ENCODE data around the gene WIPF3. TPM values are rescaled to one million over a fixed set of nuclear protein-coding genes. Genes with fewer than 3 reads are reported as not detected.

WIPF3 gene
- total and polyA plus RNA-seq, 2 donors from 2014 or later: 3.8 to 4.5 TPM

DNA sequence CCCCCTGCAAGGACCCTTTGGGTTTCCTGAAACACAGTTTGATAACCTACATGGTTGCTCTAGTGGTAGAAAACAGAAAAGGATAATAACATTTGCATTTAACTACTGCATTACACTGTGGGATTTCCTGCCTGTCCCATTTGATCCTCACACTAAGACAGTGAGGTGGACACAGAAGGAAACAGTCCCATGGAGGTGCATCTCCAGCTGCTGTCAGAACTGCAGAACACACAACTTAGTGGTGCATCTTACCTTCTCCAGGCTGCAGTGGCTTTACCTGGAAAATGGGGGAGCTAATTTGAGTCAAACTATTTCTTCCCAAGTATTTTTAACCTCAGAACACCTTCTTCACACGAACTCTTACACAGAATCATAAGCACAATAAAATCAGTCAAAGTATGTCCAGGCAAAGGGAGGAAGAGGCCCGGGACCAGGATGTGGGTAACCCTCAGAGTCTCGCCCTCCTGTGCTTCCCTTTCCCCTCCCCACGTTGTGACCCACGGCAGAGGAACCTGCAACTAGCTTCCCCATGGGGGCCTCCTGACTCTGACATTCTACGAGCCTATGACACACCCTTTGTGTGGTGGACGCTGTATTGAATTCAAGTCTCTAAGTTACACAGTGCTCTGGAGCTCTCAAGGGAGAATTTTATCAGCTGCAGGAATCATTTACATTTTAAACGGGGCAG is 149.6 kb downstream of the WIPF3 start:
- no peaks in the 10 kb centered on the region for H3K27me3 ChIP-seq (ENCODE audit: control insufficient read depth, insufficient read depth, low read length)
- peaks cover 0 to 2% (median 0%) of the 10 kb centered on the region in 3 donors for H3K36me3 ChIP-seq (ENCODE audit: control insufficient read depth in 2 of 3, insufficient read depth in 3 of 3, low read length in 3 of 3)
- intact Hi-C loops (cut with DNase I): no loop called here
- H3K27ac ChIP-seq (ENCODE audit: low read depth in 2 of 2, low read length in 2 of 2): no peak overlapping the region
- DNase-seq: no peak
- H3K4me1 ChIP-seq (ENCODE audit: control insufficient read depth in 2 of 3, insufficient read depth in 2 of 3, low read depth in 1 of 3, low read length in 3 of 3): no peaks in the 10 kb centered on the region
- H3K4me3 ChIP-seq (ENCODE audit: low read length in 3 of 3): no peak overlapping the region
- H3K9ac ChIP-seq (ENCODE audit: low read length in 3 of 3): no peak overlapping the region
- TF ChIP-seq, protein P1, sequence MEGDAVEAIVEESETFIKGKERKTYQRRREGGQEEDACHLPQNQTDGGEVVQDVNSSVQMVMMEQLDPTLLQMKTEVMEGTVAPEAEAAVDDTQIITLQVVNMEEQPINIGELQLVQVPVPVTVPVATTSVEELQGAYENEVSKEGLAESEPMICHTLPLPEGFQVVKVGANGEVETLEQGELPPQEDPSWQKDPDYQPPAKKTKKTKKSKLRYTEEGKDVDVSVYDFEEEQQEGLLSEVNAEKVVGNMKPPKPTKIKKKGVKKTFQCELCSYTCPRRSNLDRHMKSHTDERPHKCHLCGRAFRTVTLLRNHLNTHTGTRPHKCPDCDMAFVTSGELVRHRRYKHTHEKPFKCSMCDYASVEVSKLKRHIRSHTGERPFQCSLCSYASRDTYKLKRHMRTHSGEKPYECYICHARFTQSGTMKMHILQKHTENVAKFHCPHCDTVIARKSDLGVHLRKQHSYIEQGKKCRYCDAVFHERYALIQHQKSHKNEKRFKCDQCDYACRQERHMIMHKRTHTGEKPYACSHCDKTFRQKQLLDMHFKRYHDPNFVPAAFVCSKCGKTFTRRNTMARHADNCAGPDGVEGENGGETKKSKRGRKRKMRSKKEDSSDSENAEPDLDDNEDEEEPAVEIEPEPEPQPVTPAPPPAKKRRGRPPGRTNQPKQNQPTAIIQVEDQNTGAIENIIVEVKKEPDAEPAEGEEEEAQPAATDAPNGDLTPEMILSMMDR (IDR thresholded peaks at IDR 0.05; ENCODE audit: borderline replicate concordance, extremely low read depth, insufficient read depth): no peak
- H3K9me3 ChIP-seq (ENCODE audit: control insufficient read depth in 2 of 3, insufficient read depth in 1 of 3, low read length in 3 of 3): no peaks in the 10 kb centered on the region
- FAIRE-seq: no peak

GRCh38 chr7:29956487-29956836 is 150.2 kb downstream of the WIPF3 start:
- peaks cover 0 to 2% (median 0%) of the 10 kb centered on the region in 3 donors for H3K36me3 ChIP-seq (ENCODE audit: control insufficient read depth in 2 of 3, insufficient read depth in 3 of 3, low read length in 3 of 3)
- no peak overlapping the region for H3K27ac ChIP-seq (ENCODE audit: low read depth in 2 of 2, low read length in 2 of 2)
- H3K4me1 ChIP-seq (ENCODE audit: control insufficient read depth in 2 of 3, insufficient read depth in 2 of 3, low read depth in 1 of 3, low read length in 3 of 3): no peaks in the 10 kb centered on the region
- DNase-seq: no peak
- H3K4me3 ChIP-seq (ENCODE audit: low read length in 3 of 3): no peak overlapping the region
- TF ChIP-seq, protein P1 (IDR thresholded peaks at IDR 0.05; ENCODE audit: borderline replicate concordance, extremely low read depth, insufficient read depth): no peak
- H3K9ac ChIP-seq (ENCODE audit: low read length in 3 of 3): no peak overlapping the region
- H3K9me3 ChIP-seq (ENCODE audit: control insufficient read depth in 2 of 3, insufficient read depth in 1 of 3, low read length in 3 of 3): no peaks in the 10 kb centered on the region
- FAIRE-seq: no peak
- intact Hi-C loops (cut with DNase I): no loop called here
- no peaks in the 10 kb centered on the region for H3K27me3 ChIP-seq (ENCODE audit: control insufficient read depth, insufficient read depth, low read length)

GRCh38 chr7:29957521-29958310 is 151.4 kb downstream of the WIPF3 start:
- Histone ChIP-seq H3K36me3 (ENCODE audit: control insufficient read depth in 2 of 3, insufficient read depth in 3 of 3, low read length in 3 of 3) (peaks cover 0 to 1% (median 0%) of the 10 kb centered on the region in 3 donors), H3K9ac (ENCODE audit: low read length in 3 of 3) (no peak overlapping the region), H3K27ac (ENCODE audit: low read depth in 2 of 2, low read length in 2 of 2) (no peak overlapping the region), H3K4me3 (ENCODE audit: low read length in 3 of 3) (no peak overlapping the region), H3K9me3 (ENCODE audit: control insufficient read depth in 2 of 3, insufficient read depth in 1 of 3, low read length in 3 of 3) (no peaks in the 10 kb centered on the region), H3K4me1 (ENCODE audit: control insufficient read depth in 2 of 3, insufficient read depth in 2 of 3, low read depth in 1 of 3, low read length in 3 of 3) (no peaks in the 10 kb centered on the region), H3K27me3 (ENCODE audit: control insufficient read depth, insufficient read depth, low read length) (no peaks in the 10 kb centered on the region)
- TF ChIP-seq, protein P1 (IDR thresholded peaks at IDR 0.05; ENCODE audit: borderline replicate concordance, extremely low read depth, insufficient read depth): no peak
- DNase-seq: peak in 1 of 5 donors; percentile 10
- no peak for FAIRE-seq
- intact Hi-C loops (cut with DNase I): no loop called here
